ENCODE measurements around the gene RNU7-1. TPM values are rescaled to one million over a fixed set of nuclear protein-coding genes. Genes with fewer than 3 reads are reported as not detected.
A peak's percentile ranks its signal among the peaks of the same experiment; 100 is the strongest.

The RNU7-1 gene
- total RNA-seq, 1 experiment from 2014 or later: not detected

- no peak overlapping the region for H3K27ac ChIP-seq
- H3K4me1 ChIP-seq: peaks cover 6% of the 10 kb centered on the region
- no peaks in the 10 kb centered on the region for H3K9me3 ChIP-seq (replicated peaks)
- H3K36me3 ChIP-seq: no peaks in the 10 kb centered on the region
- H3K4me3 ChIP-seq: no peak overlapping the region
- peaks cover 5% of the 10 kb centered on the region; the same call in 1 of the 2 replicates for H3K27me3 ChIP-seq
- no peak for DNase-seq
Measured at GRCh38 chr12:6952121-6952862, 8.7 kb downstream of the RNU7-1 start.

GRCh38 chr12:6952863-6953441 lies 9.3 kb downstream of the RNU7-1 start:
- no peak for DNase-seq
- Histone ChIP-seq H3K4me1 (peaks cover 6% of the 10 kb centered on the region), H3K9me3 (replicated peaks) (no peaks in the 10 kb centered on the region), H3K36me3 (no peaks in the 10 kb centered on the region), H3K27me3 (peaks cover 5% of the 10 kb centered on the region; the same call in 1 of the 2 replicates), H3K27ac (peak overlapping the region; percentile 28; the same call in 1 of the 2 replicates), H3K4me3 (peak overlapping the region; percentile 38; the same call in 1 of the 2 replicates)

GRCh38 chr12:6953442-6954315 lies 10.1 kb downstream of the RNU7-1 start:
- Histone ChIP-seq H3K4me3 (peak overlapping the region; percentile 38), H3K4me1 (peaks cover 6% of the 10 kb centered on the region), H3K27me3 (peaks cover 5% of the 10 kb centered on the region; the same call in 1 of the 2 replicates), H3K36me3 (no peaks in the 10 kb centered on the region), H3K9me3 (replicated peaks) (no peaks in the 10 kb centered on the region), H3K27ac (peak overlapping the region; percentile 28; the same call in 1 of the 2 replicates)
- peak; percentile 57 to 75 for DNase-seq

GRCh38 chr12:6954316-6955107 lies 10.9 kb downstream of the RNU7-1 start:
- H3K27ac ChIP-seq: no peak overlapping the region
- DNase-seq: no peak
- peaks cover 5% of the 10 kb centered on the region; the same call in 1 of the 2 replicates for H3K27me3 ChIP-seq
- H3K9me3 ChIP-seq (replicated peaks): no peaks in the 10 kb centered on the region
- H3K4me3 ChIP-seq: no peak overlapping the region
- H3K4me1 ChIP-seq: peaks cover 6% of the 10 kb centered on the region
- no peaks in the 10 kb centered on the region for H3K36me3 ChIP-seq

- no peak for DNase-seq
- no peak overlapping the region for H3K27ac ChIP-seq
- H3K4me1 ChIP-seq: peaks cover 6% of the 10 kb centered on the region
- H3K36me3 ChIP-seq: no peaks in the 10 kb centered on the region
- peaks cover 5% of the 10 kb centered on the region; the same call in 1 of the 2 replicates for H3K27me3 ChIP-seq
- H3K9me3 ChIP-seq (replicated peaks): no peaks in the 10 kb centered on the region
- H3K4me3 ChIP-seq: no peak overlapping the region
Measured at GRCh38 chr12:6955108-6956020, 11.7 kb downstream of the RNU7-1 start.

GRCh38 chr12:6956021-6956727 lies 12.6 kb downstream of the RNU7-1 start:
- no peak overlapping the region for H3K4me3 ChIP-seq
- no peaks in the 10 kb centered on the region for H3K36me3 ChIP-seq
- H3K9me3 ChIP-seq (replicated peaks): no peaks in the 10 kb centered on the region
- H3K4me1 ChIP-seq: peaks cover 10% of the 10 kb centered on the region
- peaks cover 5% of the 10 kb centered on the region; the same call in 1 of the 2 replicates for H3K27me3 ChIP-seq
- no peak for DNase-seq
- no peak overlapping the region for H3K27ac ChIP-seq

- DNase-seq: no peak
- Histone ChIP-seq H3K27ac (no peak overlapping the region), H3K4me1 (peaks cover 12% of the 10 kb centered on the region)
Measured at GRCh38 chr12:6957151-6957701, 13.6 kb downstream of the RNU7-1 start.

GRCh38 chr12:6957741-6958608 lies 14.4 kb downstream of the RNU7-1 start:
- Histone ChIP-seq H3K27me3 (peaks cover 5% of the 10 kb centered on the region; the same call in 1 of the 2 replicates), H3K27ac (no peak overlapping the region), H3K4me3 (no peak overlapping the region), H3K4me1 (peaks cover 14% of the 10 kb centered on the region), H3K36me3 (no peaks in the 10 kb centered on the region), H3K9me3 (replicated peaks) (no peaks in the 10 kb centered on the region)
- DNase-seq: no peak

More at GRCh38 chr12:6957151-6957701, 13.6 kb downstream of the RNU7-1 start:
- Histone ChIP-seq H3K4me3 (no peak overlapping the region), H3K27me3 (peaks cover 5% of the 10 kb centered on the region; the same call in 1 of the 2 replicates), H3K36me3 (no peaks in the 10 kb centered on the region), H3K9me3 (replicated peaks) (no peaks in the 10 kb centered on the region)

GRCh38 chr12:6958609-6959057 lies 15.0 kb downstream of the RNU7-1 start:
- H3K36me3 ChIP-seq: no peaks in the 10 kb centered on the region
- no peaks in the 10 kb centered on the region for H3K9me3 ChIP-seq (replicated peaks)
- peaks cover 11% of the 10 kb centered on the region; the same call in 1 of the 2 replicates for H3K4me1 ChIP-seq
- no peak overlapping the region for H3K4me3 ChIP-seq
- H3K27me3 ChIP-seq: peaks cover 5% of the 10 kb centered on the region; the same call in 1 of the 2 replicates
- no peak for DNase-seq
- H3K27ac ChIP-seq: no peak overlapping the region

- Histone ChIP-seq H3K4me1 (peaks cover 11% of the 10 kb centered on the region; the same call in 1 of the 2 replicates), H3K27ac (no peak overlapping the region), H3K4me3 (no peak overlapping the region), H3K27me3 (peaks cover 5% of the 10 kb centered on the region; the same call in 1 of the 2 replicates), H3K9me3 (replicated peaks) (no peaks in the 10 kb centered on the region), H3K36me3 (no peaks in the 10 kb centered on the region)
- DNase-seq: no peak
Measured at GRCh38 chr12:6959058-6959804, 15.6 kb downstream of the RNU7-1 start.

Data from SJCRH30 (cell line).